ENCODE results near the gene CTNNA1. TPM values are rescaled to one million over a fixed set of nuclear protein-coding genes. Genes with fewer than 3 reads are reported as not detected.
A peak's percentile ranks its signal among the peaks of the same experiment; 100 is the strongest.

The CTNNA1 gene
- polyA plus RNA-seq, 1 donor (not counting 4 experiments of a cell fraction or from before 2014, with no cell fraction given), result 119 TPM

GRCh38 chr5:138954257-138955012 is 201.2 kb downstream of the CTNNA1 start:
- Histone ChIP-seq H3K27ac (ENCODE audit: control insufficient read depth, insufficient read depth, low read length) (no peak overlapping the region), H3K4me2 (ENCODE audit: control insufficient read depth, extremely low read depth, insufficient read depth, low read depth, low read length) (no peak overlapping the region), H3K4me1 (ENCODE audit: control insufficient read depth, extremely low read depth, insufficient read depth, low read length) (peaks cover 10% of the 10 kb centered on the region), H3K9me1 (ENCODE audit: control insufficient read depth, extremely low read depth, insufficient read depth, low read length) (no peaks in the 10 kb centered on the region), H3K79me2 (ENCODE audit: control insufficient read depth, insufficient read depth, low read length) (no peaks in the 10 kb centered on the region), H3K36me3 (ENCODE audit: control insufficient read depth in 2 of 2, extremely low read depth in 1 of 2, insufficient read depth in 2 of 2, low read length in 2 of 2) (peaks cover 0 to 4% of the 10 kb centered on the region in 2 experiments), H4K20me1 (ENCODE audit: control insufficient read depth, extremely low read depth, insufficient read depth, low read length) (peaks cover 4% of the 10 kb centered on the region), H3K27me3 (ENCODE audit: control insufficient read depth, extremely low read depth, insufficient read depth, low read length) (no peaks in the 10 kb centered on the region), H3K9ac (ENCODE audit: control insufficient read depth, extremely low read depth, insufficient read depth, low read length) (no peak overlapping the region), H3K9me3 (ENCODE audit: control insufficient read depth, low read depth, low read length) (no peaks in the 10 kb centered on the region), H3K4me3 (ENCODE audit: control insufficient read depth in 2 of 3, extremely low read depth in 1 of 3, insufficient read depth in 2 of 3, low read depth in 1 of 3, low read length in 3 of 3) (no peak overlapping the region), H2AFZ (ENCODE audit: control insufficient read depth, low read length) (no peak overlapping the region)
- peak; percentile 43 for FAIRE-seq
- no peak for DNase-seq (ENCODE audit: low read depth, low spot score)
- dilution Hi-C loops (cut with MboI; ENCODE audit: extremely low pct_ligation_motif_present, low sequenced_read_pairs), result no loop called here
- TF ChIP-seq CTCF (optimal IDR thresholded peaks at IDR 0.05 in 1 of 3, IDR thresholded peaks at IDR 0.05 in 1 of 3, conservative IDR thresholded peaks at IDR 0.05 in 1 of 3; ENCODE audit: extremely low read depth in 1 of 3, insufficient read depth in 2 of 3, low read length in 3 of 3), result no peak
- no peak for TF ChIP-seq EZH2 (IDR thresholded peaks at IDR 0.05; ENCODE audit: low read length)

GRCh38 chr5:138955013-138955660 is 201.9 kb downstream of the CTNNA1 start:
- H4K20me1 ChIP-seq (ENCODE audit: control insufficient read depth, extremely low read depth, insufficient read depth, low read length), result peaks cover 4% of the 10 kb centered on the region
- H3K27me3 ChIP-seq (ENCODE audit: control insufficient read depth, extremely low read depth, insufficient read depth, low read length), result no peaks in the 10 kb centered on the region
- H3K4me2 ChIP-seq (ENCODE audit: control insufficient read depth, extremely low read depth, insufficient read depth, low read depth, low read length), result no peak overlapping the region
- no peak overlapping the region for H3K4me3 ChIP-seq (ENCODE audit: control insufficient read depth in 2 of 3, extremely low read depth in 1 of 3, insufficient read depth in 2 of 3, low read depth in 1 of 3, low read length in 3 of 3)
- DNase-seq (ENCODE audit: low read depth, low spot score), result no peak
- no peak overlapping the region for H3K27ac ChIP-seq (ENCODE audit: control insufficient read depth, insufficient read depth, low read length)
- no peak for FAIRE-seq
- H3K36me3 ChIP-seq (ENCODE audit: control insufficient read depth in 2 of 2, extremely low read depth in 1 of 2, insufficient read depth in 2 of 2, low read length in 2 of 2), result peaks cover 0 to 4% of the 10 kb centered on the region in 2 experiments
- H3K9me3 ChIP-seq (ENCODE audit: control insufficient read depth, low read depth, low read length), result no peaks in the 10 kb centered on the region
- dilution Hi-C loops (cut with MboI; ENCODE audit: extremely low pct_ligation_motif_present, low sequenced_read_pairs), result no loop called here
- H3K4me1 ChIP-seq (ENCODE audit: control insufficient read depth, extremely low read depth, insufficient read depth, low read length), result peaks cover 10% of the 10 kb centered on the region
- no peak overlapping the region for H3K9ac ChIP-seq (ENCODE audit: control insufficient read depth, extremely low read depth, insufficient read depth, low read length)
- TF ChIP-seq EZH2 (IDR thresholded peaks at IDR 0.05; ENCODE audit: low read length), result no peak
- TF ChIP-seq CTCF (optimal IDR thresholded peaks at IDR 0.05 in 1 of 3, IDR thresholded peaks at IDR 0.05 in 1 of 3, conservative IDR thresholded peaks at IDR 0.05 in 1 of 3; ENCODE audit: extremely low read depth in 1 of 3, insufficient read depth in 2 of 3, low read length in 3 of 3), result no peak
- H3K9me1 ChIP-seq (ENCODE audit: control insufficient read depth, extremely low read depth, insufficient read depth, low read length), result no peaks in the 10 kb centered on the region
- no peak overlapping the region for H2AFZ ChIP-seq (ENCODE audit: control insufficient read depth, low read length)
- no peaks in the 10 kb centered on the region for H3K79me2 ChIP-seq (ENCODE audit: control insufficient read depth, insufficient read depth, low read length)

Measured in keratinocyte (primary cell).